Measurements from ENCODE around the gene KCNQ1OT1.

The KCNQ1OT1 gene

GRCh38 chr11:2699531-2700414 lies at the start of gene KCNQ1OT1:
TSS of gene KCNQ1OT1 (minus strand) at chr11:2699994.
- TF ChIP-seq CTCF (IDR thresholded peaks at IDR 0.05; ENCODE audit: borderline replicate concordance, control extremely low read depth, extremely low read depth, insufficient read depth, missing control alignments), result no peak
- DNase-seq (ENCODE audit: low spot score), result peak; percentile 95
- in situ Hi-C loops (cut with MboI; ENCODE audit: low sequenced_read_pairs, unreplicated experiment), result no loop called here

GRCh38 chr11:2748814-2749554 lies 49.2 kb upstream of the KCNQ1OT1 start:
- in situ Hi-C loops (cut with MboI; ENCODE audit: low sequenced_read_pairs, unreplicated experiment), result loop anchor here (25.0 kb wide), 1 partner anchor 112 kb away; no protein-coding TSS in a partner anchor
- no peak for DNase-seq (ENCODE audit: low spot score)
- TF ChIP-seq CTCF (IDR thresholded peaks at IDR 0.05; ENCODE audit: borderline replicate concordance, control extremely low read depth, extremely low read depth, insufficient read depth, missing control alignments), result no peak

GRCh38 chr11:2748061-2748813 lies 48.4 kb upstream of the KCNQ1OT1 start:
- no peak for TF ChIP-seq CTCF (IDR thresholded peaks at IDR 0.05; ENCODE audit: borderline replicate concordance, control extremely low read depth, extremely low read depth, insufficient read depth, missing control alignments)
- no peak for DNase-seq (ENCODE audit: low spot score)
- in situ Hi-C loops (cut with MboI; ENCODE audit: low sequenced_read_pairs, unreplicated experiment), result loop anchor here (25.0 kb wide), 1 partner anchor 111 kb away; no protein-coding TSS in a partner anchor

- in situ Hi-C loops (cut with MboI; ENCODE audit: low sequenced_read_pairs, unreplicated experiment), result loop anchor here (25.0 kb wide), 1 partner anchor 110 kb away; no protein-coding TSS in a partner anchor
- DNase-seq (ENCODE audit: low spot score), result no peak
- no peak for TF ChIP-seq CTCF (IDR thresholded peaks at IDR 0.05; ENCODE audit: borderline replicate concordance, control extremely low read depth, extremely low read depth, insufficient read depth, missing control alignments)
These were observed 47.6 kb upstream of the KCNQ1OT1 start for GRCh38 chr11:2747248-2748027.

- no peak for TF ChIP-seq CTCF (IDR thresholded peaks at IDR 0.05; ENCODE audit: borderline replicate concordance, control extremely low read depth, extremely low read depth, insufficient read depth, missing control alignments)
- in situ Hi-C loops (cut with MboI; ENCODE audit: low sequenced_read_pairs, unreplicated experiment), result loop anchor here (25.0 kb wide), 1 partner anchor 109 kb away; no protein-coding TSS in a partner anchor
- DNase-seq (ENCODE audit: low spot score), result no peak
These were observed 46.8 kb upstream of the KCNQ1OT1 start for GRCh38 chr11:2746401-2747247.

Data from GM13976 (cell line).